GM12892 (cell line): ENCODE results near the gene DERA.

Experiments
- DNase-seq: peaks from one replicate; pipeline ENCODE4 v3.0.0; 2011; ENCODE audit not compliant: insufficient read length
- FAIRE-seq: peaks from 2 replicates; lab custom pipeline; 2011; peaks lifted over from hg19 to GRCh38; lab: Jason Lieb, UNC
- POLR2A ChIP-seq: IDR thresholded peaks from 2 replicates; pipeline ENCODE4 v1.6.1; 2011; ENCODE audit warnings: low read depth, low read length, control low read depth
- POLR2AphosphoS5 ChIP-seq: IDR thresholded peaks from 2 replicates; pipeline ENCODE4 v1.6.1; 2011; ENCODE audit warnings: low read depth, low read length, control low read depth
- TAF1 ChIP-seq: IDR thresholded peaks from 2 replicates; pipeline ENCODE4 v1.6.1; 2011; ENCODE audit warnings: low read depth, mild to moderate bottlenecking, control low read depth, low read length, borderline replicate concordance

Gene DERA

GRCh38 chr12:16074894-16075293 is 163.8 kb downstream of the DERA start:
- TF ChIP-seq POLR2A (no peak), TAF1 (no peak), POLR2AphosphoS5 (no peak)
- FAIRE-seq = no peak

GRCh38 chr12:16075887-16076286 is 164.8 kb downstream of the DERA start:
- DNase-seq = no peak
- FAIRE-seq = no peak

More at GRCh38 chr12:16074894-16075293, 163.8 kb downstream of the DERA start:
- DNase-seq = no peak

GRCh38 chr12:16076557-16076956 is 165.4 kb downstream of the DERA start:
- FAIRE-seq (no peak), DNase-seq (no peak)
- TF ChIP-seq POLR2A (no peak), POLR2AphosphoS5 (no peak), TAF1 (no peak)

More at GRCh38 chr12:16075887-16076286, 164.8 kb downstream of the DERA start:
- no peak for TF ChIP-seq TAF1
- no peak for TF ChIP-seq POLR2A
- TF ChIP-seq POLR2AphosphoS5 = no peak

GRCh38 chr12:16076970-16077522 is 165.9 kb downstream of the DERA start:
- TF ChIP-seq POLR2AphosphoS5 (no peak), POLR2A (no peak), TAF1 (no peak)
- DNase-seq = no peak
- FAIRE-seq = no peak

- TF ChIP-seq POLR2AphosphoS5 (no peak), POLR2A (no peak), TAF1 (no peak)
- FAIRE-seq (no peak), DNase-seq (no peak)
Measured at GRCh38 chr12:16086462-16086861, 175.3 kb downstream of the DERA start.

- DNase-seq (no peak), FAIRE-seq (no peak)
- TF ChIP-seq POLR2A (no peak), TAF1 (no peak), POLR2AphosphoS5 (no peak)
Measured at GRCh38 chr12:16086942-16087341, 175.8 kb downstream of the DERA start.
